Measurements from ENCODE around the gene GBGT1.
"Not testable (repeated sequence)": the region's sequence is repeated elsewhere in the genome, so short reads cannot be mapped to it uniquely, and the experiment has no call there.

Gene GBGT1

DNA sequence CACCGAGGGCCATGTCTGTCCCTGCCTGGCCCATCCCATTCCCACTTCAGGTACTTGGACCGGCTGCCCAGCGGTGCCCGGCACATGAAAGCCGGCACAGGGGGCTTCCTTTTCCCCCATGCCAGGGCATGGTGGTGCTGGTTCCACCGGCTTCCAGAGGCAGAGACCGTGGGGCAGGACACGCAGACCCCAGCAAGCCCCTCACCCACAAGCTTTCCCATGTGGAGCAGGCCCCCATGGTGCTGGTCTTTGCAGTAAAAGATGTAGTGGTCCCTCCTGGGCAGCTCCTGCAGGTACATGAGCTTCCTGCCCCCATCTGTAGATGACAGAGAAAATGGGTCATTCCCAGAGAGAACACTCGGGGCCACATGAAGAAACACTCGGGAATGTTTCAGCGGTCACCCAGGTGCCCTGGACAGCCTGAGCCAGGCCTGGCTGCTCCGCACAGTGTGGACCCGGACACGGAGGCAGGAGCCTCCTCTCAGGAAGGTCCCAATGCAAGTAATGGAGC lies 43.4 kb upstream of the GBGT1 start:
- TF ChIP-seq, protein P1, sequence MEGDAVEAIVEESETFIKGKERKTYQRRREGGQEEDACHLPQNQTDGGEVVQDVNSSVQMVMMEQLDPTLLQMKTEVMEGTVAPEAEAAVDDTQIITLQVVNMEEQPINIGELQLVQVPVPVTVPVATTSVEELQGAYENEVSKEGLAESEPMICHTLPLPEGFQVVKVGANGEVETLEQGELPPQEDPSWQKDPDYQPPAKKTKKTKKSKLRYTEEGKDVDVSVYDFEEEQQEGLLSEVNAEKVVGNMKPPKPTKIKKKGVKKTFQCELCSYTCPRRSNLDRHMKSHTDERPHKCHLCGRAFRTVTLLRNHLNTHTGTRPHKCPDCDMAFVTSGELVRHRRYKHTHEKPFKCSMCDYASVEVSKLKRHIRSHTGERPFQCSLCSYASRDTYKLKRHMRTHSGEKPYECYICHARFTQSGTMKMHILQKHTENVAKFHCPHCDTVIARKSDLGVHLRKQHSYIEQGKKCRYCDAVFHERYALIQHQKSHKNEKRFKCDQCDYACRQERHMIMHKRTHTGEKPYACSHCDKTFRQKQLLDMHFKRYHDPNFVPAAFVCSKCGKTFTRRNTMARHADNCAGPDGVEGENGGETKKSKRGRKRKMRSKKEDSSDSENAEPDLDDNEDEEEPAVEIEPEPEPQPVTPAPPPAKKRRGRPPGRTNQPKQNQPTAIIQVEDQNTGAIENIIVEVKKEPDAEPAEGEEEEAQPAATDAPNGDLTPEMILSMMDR (IDR thresholded peaks at IDR 0.05; ENCODE audit: control insufficient read depth, insufficient read depth, low read depth, low read length, missing control alignments) = no peak
- DNase-seq (ENCODE audit: low read depth) = no peak
- no peak overlapping the region for H3K4me3 ChIP-seq (ENCODE audit: control insufficient read depth, low read depth, low read length)

DNA sequence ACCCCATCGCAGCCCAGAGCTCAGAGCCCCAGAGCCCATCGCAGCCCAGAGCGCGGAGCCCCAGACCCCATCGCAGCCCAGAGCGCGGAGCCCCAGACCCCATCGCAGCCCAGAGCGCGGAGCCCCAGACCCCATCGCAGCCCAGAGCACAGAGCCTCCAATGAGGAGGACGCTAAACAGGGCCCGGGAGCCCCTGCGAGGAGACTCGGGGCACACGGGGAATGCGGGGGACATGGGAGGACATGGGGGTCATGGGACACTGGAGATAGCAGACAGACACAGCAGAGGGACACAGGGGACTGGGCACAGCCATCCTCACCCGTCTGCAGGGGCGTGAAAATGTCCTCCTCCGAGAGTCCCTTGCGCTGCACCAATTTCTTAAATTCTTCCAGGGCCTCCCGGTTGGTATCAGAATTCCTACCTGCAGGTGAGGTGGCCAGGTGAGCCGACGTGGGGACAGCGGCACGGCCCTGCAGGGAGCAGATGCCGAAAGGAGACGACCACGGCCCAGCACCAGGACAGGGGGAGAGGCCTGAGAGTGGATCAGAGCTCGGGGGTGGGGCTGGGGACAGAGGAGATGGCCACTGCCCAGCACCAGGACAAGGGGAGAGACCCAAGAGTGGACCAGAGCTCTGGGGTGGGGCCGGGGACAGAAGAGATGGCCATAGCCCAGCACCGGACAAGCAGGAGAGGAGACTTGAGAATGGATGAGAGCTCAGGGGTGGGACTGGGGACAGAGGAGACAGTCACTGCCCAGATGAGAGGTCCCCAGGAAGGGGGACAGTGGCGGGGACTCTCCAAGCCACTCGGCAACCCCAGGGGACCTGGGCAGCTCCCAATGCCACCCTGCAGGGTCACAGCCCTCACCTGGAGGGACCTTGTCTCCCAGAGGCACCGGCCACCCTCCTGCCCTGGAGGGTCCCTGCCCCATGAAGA lies 42.5 kb upstream of the GBGT1 start:
- DNase-seq (ENCODE audit: low read depth) = no peak
- H3K4me3 ChIP-seq (ENCODE audit: control insufficient read depth, low read depth, low read length) = no peak overlapping the region
- TF ChIP-seq, protein P1 (IDR thresholded peaks at IDR 0.05; ENCODE audit: control insufficient read depth, insufficient read depth, low read depth, low read length, missing control alignments) = no peak

DNA sequence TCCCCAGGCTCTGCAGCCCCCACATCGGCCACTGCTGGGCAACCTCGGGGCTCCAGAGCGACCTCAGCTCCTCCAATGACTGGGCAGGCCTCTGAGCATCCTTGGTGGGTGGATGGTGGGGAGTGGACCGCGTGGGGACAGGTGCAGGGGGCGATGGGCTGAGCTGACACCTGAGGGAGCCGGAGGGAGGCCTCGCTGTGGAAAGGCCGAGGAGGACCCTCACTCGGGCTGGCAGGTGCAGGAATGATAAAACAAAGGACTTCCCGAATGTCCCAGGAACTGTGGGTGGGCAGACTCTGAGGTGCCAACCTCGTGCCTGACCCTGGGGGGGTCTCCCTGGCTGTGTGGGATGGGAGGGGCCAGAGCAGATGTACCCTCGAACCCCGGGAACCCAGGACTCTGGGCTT lies 41.8 kb upstream of the GBGT1 start:
- H3K4me3 ChIP-seq (ENCODE audit: control insufficient read depth, low read depth, low read length); DNase-seq (ENCODE audit: low read depth): not testable (repeated sequence)

DNA sequence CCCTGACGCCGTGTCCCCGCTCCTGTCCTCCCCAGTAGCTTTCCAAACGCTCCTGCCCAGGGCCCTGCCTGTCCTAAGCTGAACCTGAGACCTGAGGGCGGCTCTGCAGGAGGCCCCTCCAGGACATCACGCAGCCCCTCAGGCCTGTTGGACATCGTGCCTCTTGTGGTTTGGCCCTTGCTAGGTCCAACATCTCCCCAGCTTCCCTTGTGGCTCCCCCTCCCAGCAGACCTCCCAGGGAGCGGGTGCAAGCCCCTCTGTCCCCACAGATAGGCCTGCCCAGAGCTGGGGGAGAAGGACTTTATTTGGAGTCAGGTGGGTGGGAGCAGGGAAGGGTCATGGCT lies 41.3 kb upstream of the GBGT1 start:
- TF ChIP-seq, protein P1 (IDR thresholded peaks at IDR 0.05; ENCODE audit: control insufficient read depth, insufficient read depth, low read depth, low read length, missing control alignments) = no peak
- DNase-seq (ENCODE audit: low read depth) = no peak
- H3K4me3 ChIP-seq (ENCODE audit: control insufficient read depth, low read depth, low read length) = no peak overlapping the region

DNA sequence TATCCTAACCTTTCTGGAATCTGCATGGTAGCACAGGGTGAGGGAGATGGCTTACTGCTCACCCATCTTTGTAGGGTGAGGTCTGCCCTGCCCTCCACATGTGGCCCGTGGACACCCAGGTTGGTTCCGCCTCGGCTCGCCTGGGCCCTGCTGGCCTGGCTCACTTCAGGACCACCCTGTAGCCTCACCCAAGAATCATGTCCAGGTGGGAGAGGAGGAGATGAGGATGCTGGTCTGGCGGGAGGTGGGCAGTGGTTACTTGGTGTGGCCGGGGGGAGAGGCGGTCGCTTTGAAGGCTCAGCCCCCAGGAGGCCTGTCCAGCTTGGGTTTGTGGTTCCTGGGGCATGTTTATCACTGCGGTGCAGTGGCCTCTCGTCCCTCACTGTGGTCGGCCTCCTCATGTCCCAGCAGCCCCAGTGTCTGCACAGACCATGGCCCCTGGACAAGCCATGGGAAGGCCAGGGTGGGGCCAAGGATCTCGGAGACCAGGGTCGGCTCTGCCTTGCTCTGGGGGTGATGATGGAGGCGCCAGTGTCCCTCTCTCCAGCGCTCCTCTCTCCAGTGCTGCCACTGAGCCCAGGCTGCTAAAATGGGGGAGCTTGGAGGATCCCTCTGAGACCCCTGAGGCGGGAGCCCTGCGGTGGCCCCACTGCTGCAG lies 40.8 kb upstream of the GBGT1 start:
- TF ChIP-seq, protein P1 (IDR thresholded peaks at IDR 0.05; ENCODE audit: control insufficient read depth, insufficient read depth, low read depth, low read length, missing control alignments) = no peak
- DNase-seq (ENCODE audit: low read depth) = no peak
- H3K4me3 ChIP-seq (ENCODE audit: control insufficient read depth, low read depth, low read length) = no peak overlapping the region

DNA sequence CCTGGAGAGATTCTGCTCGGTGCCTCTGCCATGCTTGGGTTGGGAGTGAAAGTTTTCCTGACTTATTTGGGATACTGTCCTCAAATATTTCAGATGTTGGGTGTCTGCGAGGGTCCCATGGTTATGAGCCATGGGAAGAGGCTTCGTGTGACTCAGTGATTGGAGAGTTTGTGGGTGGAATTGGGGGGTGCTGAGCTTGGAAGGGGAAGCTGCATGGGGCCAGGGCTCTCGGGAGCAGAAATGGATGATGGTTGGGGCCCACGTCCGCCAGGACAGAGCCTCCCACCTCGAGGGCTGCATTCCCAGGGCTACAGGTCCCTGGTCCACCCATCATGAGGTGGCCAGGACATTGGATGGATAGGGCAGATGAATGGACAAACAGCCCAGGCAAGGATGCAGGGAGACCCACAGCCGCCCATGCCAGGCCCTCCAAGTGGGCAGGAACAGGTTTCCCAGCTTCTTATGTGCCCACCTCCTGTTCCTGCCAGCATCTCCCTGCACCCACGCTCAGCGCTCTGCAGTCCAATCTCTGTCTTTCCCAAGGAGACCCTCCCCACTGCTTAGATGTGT lies 39.9 kb upstream of the GBGT1 start:
- no peak for DNase-seq (ENCODE audit: low read depth)
- no peak overlapping the region for H3K4me3 ChIP-seq (ENCODE audit: control insufficient read depth, low read depth, low read length)
- TF ChIP-seq, protein P1 (IDR thresholded peaks at IDR 0.05; ENCODE audit: control insufficient read depth, insufficient read depth, low read depth, low read length, missing control alignments) = no peak

Measured in AG09309 (cell line).